Endodermal cell (in vitro differentiated cells): ENCODE measurements around the gene CYP46A1. TPM values are rescaled to one million over a fixed set of nuclear protein-coding genes. Genes with fewer than 3 reads are reported as not detected.
"Not testable (repeated sequence)": the region's sequence is repeated elsewhere in the genome, so short reads cannot be mapped to it uniquely, and the experiment has no call there.

Source experiments
- DNase-seq: peaks from one replicate; pipeline ENCODE4 v3.0.0-alpha.2; 2017
- H3K27ac ChIP-seq: 2 replicates; pipeline ENCODE4 v1.5.1; 2013; ENCODE audit warnings: mild to moderate bottlenecking, low read depth, low read length, moderate library complexity
- H3K27me3 ChIP-seq: 2 replicates; pipeline ENCODE4 v1.6.1; 2013; ENCODE audit warnings: mild to moderate bottlenecking, low read length, moderate library complexity; ENCODE audit not compliant: insufficient read depth, control insufficient read depth, poor library complexity, severe bottlenecking
- H3K36me3 ChIP-seq: 2 replicates; pipeline ENCODE4 v1.7.0; 2013; ENCODE audit warnings: mild to moderate bottlenecking, low read length, moderate library complexity; ENCODE audit not compliant: control insufficient read depth, insufficient read depth
- H3K4me1 ChIP-seq: one replicate; pipeline ENCODE4 v1.7.0; 2013; ENCODE audit warnings: low read length; ENCODE audit not compliant: control insufficient read depth, insufficient read depth
- H3K4me3 ChIP-seq: 2 replicates; pipeline ENCODE4 v1.5.1; 2013; ENCODE audit warnings: mild to moderate bottlenecking, low read length, moderate library complexity
- H3K9ac ChIP-seq: 2 replicates; pipeline ENCODE4 v1.6.1; 2013; ENCODE audit warnings: mild to moderate bottlenecking, low read length, moderate library complexity; ENCODE audit not compliant: poor library complexity, severe bottlenecking; ENCODE audit errors: extremely low read depth
- H3K9me3 ChIP-seq: 2 replicates; pipeline ENCODE4 v1.6.1; 2013; ENCODE audit warnings: mild to moderate bottlenecking, low read length, moderate library complexity; ENCODE audit not compliant: control insufficient read depth
- H3K27ac Mint-ChIP-seq: 2 replicates; pipeline ENCODE4 v1.8.0; 2020; ENCODE audit warnings: mixed read lengths
- H3K27me3 Mint-ChIP-seq: 2 replicates; pipeline ENCODE4 v1.8.0; 2021; ENCODE audit warnings: mild to moderate bottlenecking, mixed read lengths; ENCODE audit not compliant: insufficient read depth
- H3K36me3 Mint-ChIP-seq: 2 replicates; pipeline ENCODE4 v1.8.0; 2020; ENCODE audit warnings: low read depth, mixed read lengths
- H3K4me1 Mint-ChIP-seq: 2 replicates; pipeline ENCODE4 v1.8.0; 2020; ENCODE audit warnings: mixed read lengths
- H3K4me3 Mint-ChIP-seq: 2 replicates; pipeline ENCODE4 v1.8.0; 2020; ENCODE audit warnings: mild to moderate bottlenecking, moderate library complexity, mixed read lengths
- H3K9me3 Mint-ChIP-seq: 2 replicates; pipeline ENCODE4 v1.8.0; 2020; ENCODE audit warnings: mild to moderate bottlenecking, mixed read lengths
- CTCF ChIP-seq: fragments of 200-600 bp; sonication (generic); conservative IDR thresholded peaks from 2 replicates; pipeline ENCODE4 v1.5.0; 2021; ENCODE audit warnings: antibody characterized with exemption, mild to moderate bottlenecking
- WGBS, 2 experiments: methylation state at CpG; one replicate each; pipeline versions ENCODE4 v1.1.5 to v1.1.7; 2013; ENCODE audit warnings: missing lambda C conversion rate in 2 of 2, mixed read lengths in 1 of 2; ENCODE audit not compliant: insufficient coverage in 1 of 2, insufficient read length in 1 of 2; 5-methylcytosine and 5-hydroxymethylcytosine counted together
- total RNA-seq, 2 donors: library from RNA; stranded (reverse); fragmentation: NEBNext Ultra II Directional in 1 of 2; extraction: Animal tissue kit (Norgen Biotek cat#: 25700) in 1 of 2; gene quantifications; 2 replicates in 1 of 2; 3 replicates in 1 of 2; pipeline ENCODE4 v1.2.1, GENCODE V29; 2021

CYP46A1 gene
- total RNA-seq, 2 donors from 2014 or later, result 0.55 to 0.57 TPM

DNA sequence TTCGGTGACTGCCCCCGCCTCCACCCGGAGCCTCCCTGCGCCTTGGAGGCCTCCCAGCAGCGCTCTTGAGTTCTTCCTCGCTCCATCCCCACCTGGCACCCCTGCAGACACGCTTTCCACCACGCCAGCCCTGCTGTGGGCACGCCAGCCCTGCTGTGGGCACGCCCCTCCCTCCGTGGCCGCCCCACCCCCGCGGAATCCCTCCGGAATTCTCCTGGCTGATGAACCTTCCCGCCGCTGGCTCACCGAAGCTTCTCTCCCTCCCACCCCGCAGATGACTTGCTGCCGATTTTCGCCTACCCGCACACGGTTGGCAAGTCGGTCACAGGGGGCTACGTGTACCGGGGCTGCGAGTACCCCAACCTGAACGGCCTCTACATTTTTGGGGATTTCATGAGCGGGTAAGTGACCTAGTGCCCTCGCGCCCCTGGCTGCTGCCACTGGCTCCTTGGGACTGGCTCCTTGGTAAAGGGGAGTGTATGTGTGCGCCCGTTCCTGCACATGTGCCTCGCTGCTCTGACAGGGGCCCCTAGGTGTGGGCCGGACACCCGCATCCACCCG is 24.0 kb upstream of the CYP46A1 start:
- no peaks in the 10 kb centered on the region for H3K9me3 Mint-ChIP-seq
- Histone ChIP-seq H3K27ac (no peak overlapping the region), H3K9me3 (no peaks in the 10 kb centered on the region), H3K9ac (no peak overlapping the region), H3K4me3 (no peak overlapping the region), H3K27me3 (peaks cover 21% of the 10 kb centered on the region), H3K4me1 (peaks cover 8% of the 10 kb centered on the region), H3K36me3 (no peaks in the 10 kb centered on the region)
- H3K27me3 Mint-ChIP-seq, result peaks cover 43% of the 10 kb centered on the region
- 52 to 59% methylated on average over 24 to 37 of the region's 37 CpGs for WGBS, 2 experiments
- H3K4me1 Mint-ChIP-seq, result peaks cover 23% of the 10 kb centered on the region
- H3K36me3 Mint-ChIP-seq, result no peaks in the 10 kb centered on the region
- DNase-seq, result peak; percentile 54
- no peak for TF ChIP-seq CTCF
- peak overlapping the region; percentile 45 for H3K4me3 Mint-ChIP-seq
- no peak overlapping the region for H3K27ac Mint-ChIP-seq

DNA sequence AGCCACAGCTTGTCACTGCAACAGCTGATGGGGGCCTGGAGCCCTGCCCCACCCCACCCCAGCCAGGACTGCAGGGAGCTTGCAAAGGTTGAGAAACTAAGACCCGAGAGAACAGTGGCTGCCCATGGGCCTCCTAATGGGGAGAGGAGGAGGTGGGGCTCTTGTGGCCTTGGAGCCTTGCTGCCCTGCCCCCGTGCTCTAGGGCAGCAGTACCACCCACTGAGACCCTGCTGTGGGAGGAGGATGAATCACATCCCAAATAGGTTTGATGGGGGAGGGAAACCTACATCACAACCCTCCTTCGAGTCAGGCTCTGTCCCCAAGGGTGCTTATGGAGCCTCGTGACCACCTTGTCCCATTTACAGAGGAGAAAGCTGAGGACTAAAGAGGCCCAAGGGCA is 23.3 kb upstream of the CYP46A1 start:
- peak; percentile 80 for DNase-seq
- H3K4me3 Mint-ChIP-seq, result peak overlapping the region; percentile 45
- 50 to 56% methylated on average over 2 to 4 of the region's 4 CpGs for WGBS, 2 experiments

GRCh38 chr14:99661206-99661605 is 22.9 kb upstream of the CYP46A1 start:
- H3K27ac ChIP-seq, H3K9me3 Mint-ChIP-seq, H3K4me3 Mint-ChIP-seq, DNase-seq, H3K36me3 Mint-ChIP-seq, H3K4me3 ChIP-seq, H3K4me1 ChIP-seq, H3K27ac Mint-ChIP-seq, H3K9me3 ChIP-seq, H3K9ac ChIP-seq, H3K36me3 ChIP-seq: not testable (repeated sequence)
- Mint-ChIP-seq H3K27me3 (peaks cover 43% of the 10 kb centered on the region), H3K4me1 (peaks cover 23% of the 10 kb centered on the region)
- H3K27me3 ChIP-seq, result peaks cover 21% of the 10 kb centered on the region

More for the DNA sequence above, 23.3 kb upstream of the CYP46A1 start:
- Mint-ChIP-seq H3K36me3 (no peaks in the 10 kb centered on the region), H3K4me1 (peaks cover 23% of the 10 kb centered on the region), H3K27me3 (peaks cover 43% of the 10 kb centered on the region), H3K27ac (no peak overlapping the region), H3K9me3 (no peaks in the 10 kb centered on the region)
- no peaks in the 10 kb centered on the region for H3K9me3 ChIP-seq
- no peak overlapping the region for H3K4me3 ChIP-seq
- H3K27ac ChIP-seq, result no peak overlapping the region
- no peak overlapping the region for H3K9ac ChIP-seq
- peaks cover 21% of the 10 kb centered on the region for H3K27me3 ChIP-seq
- H3K36me3 ChIP-seq, result no peaks in the 10 kb centered on the region
- no peak for TF ChIP-seq CTCF
- H3K4me1 ChIP-seq, result peaks cover 8% of the 10 kb centered on the region

- no peak for TF ChIP-seq CTCF
- Histone ChIP-seq H3K4me3 (no peak overlapping the region), H3K9ac (no peak overlapping the region), H3K9me3 (no peaks in the 10 kb centered on the region), H3K27ac (peak overlapping the region; percentile 96), H3K4me1 (peaks cover 8% of the 10 kb centered on the region), H3K36me3 (no peaks in the 10 kb centered on the region), H3K27me3 (peaks cover 21% of the 10 kb centered on the region)
- 93 to 94% methylated on average over 8 to 10 of the region's 10 CpGs for WGBS, 2 experiments
- DNase-seq, result no peak
- Mint-ChIP-seq H3K9me3 (no peaks in the 10 kb centered on the region), H3K4me3 (no peak overlapping the region), H3K36me3 (no peaks in the 10 kb centered on the region), H3K4me1 (peaks cover 23% of the 10 kb centered on the region), H3K27ac (no peak overlapping the region), H3K27me3 (peaks cover 35% of the 10 kb centered on the region)
Observed at GRCh38 chr14:99662846-99663245, 21.3 kb upstream of the CYP46A1 start.
